ENCODE data around the gene MYL11.

The MYL11 gene

GRCh38 chr16:30371248-30371816 is 3.3 kb upstream of the MYL11 start:
- Histone ChIP-seq H4K20me1 (ENCODE audit: insufficient read depth, low read length) (peaks cover 13% of the 10 kb centered on the region), H3K27ac (ENCODE audit: low read length) (peak overlapping the region; percentile 59; the same call in 1 of the 2 replicates), H3K9me2 (replicated peaks; ENCODE audit: insufficient read depth, low read length) (no peaks in the 10 kb centered on the region), H3K4me3 (ENCODE audit: low read length) (peak overlapping the region; percentile 60), H3K4me2 (ENCODE audit: low read depth, low read length) (peak overlapping the region; percentile 93), H3F3A (ENCODE audit: insufficient read depth, low read length) (peaks cover 14% of the 10 kb centered on the region), H2AFZ (ENCODE audit: low read length) (peak overlapping the region; percentile 54), H3K9ac (ENCODE audit: low read length) (peak overlapping the region; percentile 58), H3K36me3 (replicated peaks; ENCODE audit: insufficient read depth, low read length) (no peaks in the 10 kb centered on the region), H3K4me1 (ENCODE audit: low read length) (peaks cover 18% of the 10 kb centered on the region), H3K79me2 (ENCODE audit: low read length) (peaks cover 36% of the 10 kb centered on the region), H3K27me3 (replicated peaks; ENCODE audit: insufficient read depth, low read length) (no peaks in the 10 kb centered on the region), H3K9me3 (replicated peaks; ENCODE audit: insufficient read depth, low read length) (no peaks in the 10 kb centered on the region)
- DNase-seq, result no peak
- TF ChIP-seq CTCF (IDR thresholded peaks at IDR 0.05; ENCODE audit: low read length), result no peak
- no peak for TF ChIP-seq EZH2 (optimal IDR thresholded peaks at IDR 0.05; ENCODE audit: low read depth, low read length)

- Histone ChIP-seq H2AFZ (ENCODE audit: low read length) (peak overlapping the region; percentile 35; the same call in 1 of the 2 replicates), H3F3A (ENCODE audit: insufficient read depth, low read length) (peaks cover 15% of the 10 kb centered on the region), H3K4me3 (ENCODE audit: low read length) (no peak overlapping the region), H3K27ac (ENCODE audit: low read length) (no peak overlapping the region), H4K20me1 (ENCODE audit: insufficient read depth, low read length) (peaks cover 13% of the 10 kb centered on the region), H3K9me3 (replicated peaks; ENCODE audit: insufficient read depth, low read length) (no peaks in the 10 kb centered on the region), H3K9ac (ENCODE audit: low read length) (no peak overlapping the region), H3K36me3 (replicated peaks; ENCODE audit: insufficient read depth, low read length) (no peaks in the 10 kb centered on the region), H3K9me2 (replicated peaks; ENCODE audit: insufficient read depth, low read length) (no peaks in the 10 kb centered on the region), H3K4me1 (ENCODE audit: low read length) (peaks cover 19% of the 10 kb centered on the region), H3K27me3 (replicated peaks; ENCODE audit: insufficient read depth, low read length) (no peaks in the 10 kb centered on the region), H3K79me2 (ENCODE audit: low read length) (peaks cover 27% of the 10 kb centered on the region), H3K4me2 (ENCODE audit: low read depth, low read length) (peak overlapping the region; percentile 93; the same call in 1 of the 2 replicates)
- TF ChIP-seq CTCF (IDR thresholded peaks at IDR 0.05; ENCODE audit: low read length) (no peak), EZH2phosphoT487 (IDR thresholded peaks at IDR 0.05; ENCODE audit: low read length) (no peak), EZH2 (optimal IDR thresholded peaks at IDR 0.05; ENCODE audit: low read depth, low read length) (no peak)
- no peak for DNase-seq
These were observed 2.4 kb upstream of the MYL11 start for GRCh38 chr16:30372038-30372712.

GRCh38 chr16:30372725-30373124 is 1.9 kb upstream of the MYL11 start:
- Histone ChIP-seq H3K9me2 (replicated peaks; ENCODE audit: insufficient read depth, low read length) (no peaks in the 10 kb centered on the region), H3K27ac (ENCODE audit: low read length) (no peak overlapping the region), H3K4me2 (ENCODE audit: low read depth, low read length) (no peak overlapping the region), H4K20me1 (ENCODE audit: insufficient read depth, low read length) (peaks cover 11% of the 10 kb centered on the region), H3K4me1 (ENCODE audit: low read length) (peaks cover 19% of the 10 kb centered on the region), H3K36me3 (replicated peaks; ENCODE audit: insufficient read depth, low read length) (no peaks in the 10 kb centered on the region), H3F3A (ENCODE audit: insufficient read depth, low read length) (peaks cover 20% of the 10 kb centered on the region), H3K4me3 (ENCODE audit: low read length) (no peak overlapping the region), H3K9me3 (replicated peaks; ENCODE audit: insufficient read depth, low read length) (no peaks in the 10 kb centered on the region), H2AFZ (ENCODE audit: low read length) (no peak overlapping the region), H3K9ac (ENCODE audit: low read length) (no peak overlapping the region), H3K79me2 (ENCODE audit: low read length) (peaks cover 22% of the 10 kb centered on the region), H3K27me3 (replicated peaks; ENCODE audit: insufficient read depth, low read length) (no peaks in the 10 kb centered on the region)
- TF ChIP-seq EZH2phosphoT487 (IDR thresholded peaks at IDR 0.05; ENCODE audit: low read length) (no peak), EZH2 (optimal IDR thresholded peaks at IDR 0.05; ENCODE audit: low read depth, low read length) (no peak), CTCF (IDR thresholded peaks at IDR 0.05; ENCODE audit: low read length) (no peak)
- DNase-seq, result no peak
